Articular chondrocyte of knee joint (primary cell): ENCODE results near the gene LINC00632. TPM values are rescaled to one million over a fixed set of nuclear protein-coding genes. Genes with fewer than 3 reads are reported as not detected.

ENCODE experiments used
- total RNA-seq: library from RNA; depleted of rRNA; stranded (reverse); fragments of >200 nt; gene quantifications from 2 replicates; pipeline ENCODE4 v1.2.3, GENCODE V29; 2012

The LINC00632 gene
- 15.2 and 20.0 TPM in 2 replicates for total RNA-seq

DNA sequence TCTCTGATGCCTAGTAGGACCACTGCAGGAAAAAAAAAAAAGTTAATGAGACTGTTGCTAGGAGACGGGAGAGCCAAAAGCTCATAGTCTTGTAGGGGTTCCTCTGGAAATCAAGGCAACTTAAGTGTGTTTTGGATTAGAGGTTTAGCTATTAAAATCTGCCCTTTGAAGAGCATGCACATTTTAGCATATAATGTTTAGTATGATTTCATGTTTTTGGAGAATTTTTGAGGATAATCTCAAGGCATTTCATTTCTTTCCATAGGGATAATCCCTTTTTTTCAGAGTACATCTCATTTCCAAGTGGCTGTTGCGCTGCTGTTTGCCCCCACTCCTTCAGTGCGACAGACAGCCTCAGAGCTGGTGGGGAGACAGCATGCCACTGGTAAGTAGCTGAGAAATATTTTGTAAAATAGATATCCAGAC is at the start of gene LINC00632:
Gene LINC00632, plus strand, starts transcription at position 339 of the 426 bp plus-strand sequence.

Other genes starting within 250 kb of the LINC00632 start
- gene SOX3, start 204.7 kb upstream of the LINC00632 start, total RNA-seq: not detected in 2 replicates